Measurements from ENCODE around the gene LRP11.
"Not testable (repeated sequence)": the region's sequence is repeated elsewhere in the genome, so short reads cannot be mapped to it uniquely, and the experiment has no call there.

LRP11 gene

DNA sequence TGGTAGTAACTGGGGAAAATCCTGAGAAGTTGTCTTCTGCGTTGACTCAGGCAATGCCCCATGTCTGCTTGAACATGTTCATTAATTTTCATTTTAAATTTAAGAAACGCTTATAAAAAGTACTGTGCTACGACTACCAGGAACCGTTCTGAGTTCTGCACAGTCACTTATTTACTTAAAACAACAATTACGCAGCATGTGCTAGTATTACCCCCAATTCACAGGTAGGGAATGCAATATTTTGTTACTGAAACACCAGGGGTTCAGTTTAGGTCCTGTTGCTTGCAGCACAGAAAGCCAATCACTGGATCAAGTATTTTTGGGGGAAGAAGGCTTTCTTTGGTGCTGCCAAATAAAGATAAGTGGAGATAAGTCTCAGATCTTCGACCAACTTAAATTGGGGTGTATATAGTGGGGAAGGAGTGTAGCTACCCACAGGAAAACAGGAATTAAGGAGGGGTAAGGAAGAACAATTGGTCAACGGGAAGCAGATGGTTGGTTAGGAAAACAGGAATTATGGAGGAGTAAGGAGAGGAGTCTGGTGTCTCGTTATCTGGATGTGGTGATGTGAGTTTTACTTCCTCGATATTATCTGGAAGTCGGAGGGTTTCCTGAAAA, 5.2 kb upstream of the LRP11 start:
- DNase-seq (ENCODE audit: low spot score) = no peak

DNA sequence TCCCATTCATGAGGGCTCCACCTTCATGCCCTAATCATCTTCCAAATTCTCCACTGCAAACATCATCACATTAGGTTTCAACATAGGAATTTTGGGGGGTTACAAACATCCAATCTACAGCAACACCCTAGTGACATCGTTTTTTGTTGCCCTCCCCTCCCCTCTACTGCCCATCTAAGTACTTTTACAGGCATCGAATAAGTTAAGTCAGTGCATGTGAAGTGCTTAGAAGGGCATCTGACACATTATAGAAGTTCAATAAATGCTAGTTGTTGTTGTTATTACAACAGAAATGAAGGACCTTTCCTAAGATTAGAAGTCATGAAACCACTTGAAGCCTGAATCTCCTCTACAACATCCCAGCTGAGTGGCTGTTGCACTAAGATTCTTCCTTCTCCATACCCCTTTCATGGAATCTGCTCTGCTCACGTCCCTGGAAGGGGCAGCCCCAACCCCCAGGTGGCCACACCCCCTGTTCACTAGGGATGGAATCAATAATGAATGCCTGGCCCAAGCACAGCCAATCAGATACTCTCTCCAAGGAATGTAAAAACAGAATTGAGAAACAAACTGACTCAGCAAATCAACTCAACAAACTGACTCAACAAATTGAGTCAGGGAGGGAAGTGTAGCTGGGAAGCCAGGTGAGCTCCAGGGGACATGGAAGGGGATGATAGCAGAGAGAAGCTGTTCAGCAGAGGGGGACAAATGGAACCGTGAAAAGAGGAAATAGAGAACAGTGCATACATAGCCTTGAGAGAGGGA, 3.9 kb upstream of the LRP11 start:
- no peak for DNase-seq (ENCODE audit: low spot score)

DNA sequence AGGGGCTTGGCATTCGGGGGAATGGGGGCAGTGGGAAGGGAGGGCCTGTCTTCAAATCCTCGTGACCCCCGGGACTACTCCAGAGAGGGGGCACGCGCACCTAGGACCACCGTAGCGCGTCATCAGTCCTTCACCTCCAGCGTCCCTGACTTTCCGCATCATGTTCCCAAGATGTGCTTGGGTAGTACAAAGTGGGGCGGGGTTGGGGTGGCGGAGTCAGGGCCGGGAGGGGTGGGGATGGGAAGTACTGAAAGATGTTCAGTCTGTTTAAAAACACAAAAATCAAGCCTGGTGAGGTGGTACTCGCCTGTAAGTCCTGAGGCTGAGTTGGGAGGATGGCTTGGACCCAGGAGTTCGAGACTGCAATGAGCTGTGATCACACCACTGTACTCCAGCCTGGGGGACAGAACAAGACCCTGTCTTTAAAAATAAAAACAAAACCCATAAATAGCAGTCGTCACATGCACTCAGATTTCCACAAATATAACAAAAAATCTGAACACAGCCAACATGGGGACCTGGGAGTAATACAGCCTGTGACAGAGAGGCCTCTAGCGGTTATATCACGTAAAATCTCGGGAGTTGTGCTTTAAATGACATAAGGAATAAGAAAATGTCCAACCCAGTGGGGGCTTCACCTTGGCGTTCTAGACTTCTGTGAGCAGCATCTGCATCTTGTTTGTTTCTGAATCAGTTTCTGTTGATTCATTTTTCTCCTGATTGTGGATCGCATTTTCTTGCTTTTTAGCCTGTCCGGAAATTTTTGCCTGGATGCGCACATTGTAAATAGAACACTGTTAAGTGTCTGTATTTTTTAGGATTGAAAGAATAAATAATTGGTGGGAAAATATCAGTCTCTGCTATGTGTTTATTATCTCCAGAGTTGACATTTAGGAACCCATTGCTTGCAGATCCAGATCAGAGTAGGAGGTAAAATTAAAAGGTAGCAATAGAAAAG, 698 bp upstream of the LRP11 start:
- peak; percentile 87 for DNase-seq (ENCODE audit: low spot score)

DNA sequence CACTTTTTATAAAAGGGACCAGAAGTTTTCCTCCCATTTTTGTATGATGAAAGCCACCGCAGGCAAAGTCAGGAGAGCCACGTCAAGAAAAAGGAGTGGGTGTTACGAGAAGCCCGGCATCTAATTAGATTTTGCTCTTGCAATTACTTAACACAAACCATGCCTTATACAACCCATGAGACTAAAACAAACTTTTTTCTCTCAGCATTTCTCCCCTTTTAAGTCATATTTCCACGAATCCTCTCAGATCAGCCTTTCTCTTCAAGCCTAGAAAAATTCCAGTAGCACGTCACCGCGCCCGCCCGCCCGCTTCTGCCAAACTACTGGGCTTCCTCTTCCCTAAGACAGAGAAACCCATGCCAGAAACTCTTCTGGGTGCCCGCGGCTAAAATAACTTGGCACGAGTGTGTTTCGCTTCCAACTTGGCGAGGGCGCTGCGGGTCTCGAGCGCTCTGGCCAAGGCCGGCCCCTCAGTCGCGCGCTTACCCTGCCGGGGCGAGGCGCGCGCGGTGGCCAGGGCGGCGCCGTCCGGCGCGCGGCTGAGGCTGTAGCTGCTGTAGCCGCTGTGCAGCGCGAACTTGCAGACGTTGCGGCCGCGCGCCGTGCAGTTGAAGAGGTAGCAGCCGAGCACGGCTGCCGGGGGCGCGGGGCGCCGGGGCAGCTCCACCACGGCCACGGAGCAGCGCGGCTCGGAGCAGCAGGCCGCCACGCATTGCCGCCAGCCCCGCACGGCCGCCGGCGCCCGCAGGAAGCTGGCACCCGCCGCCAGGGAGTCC, 1.0 kb downstream of the LRP11 start:
- peak; percentile 57 for DNase-seq (ENCODE audit: low spot score)

DNA sequence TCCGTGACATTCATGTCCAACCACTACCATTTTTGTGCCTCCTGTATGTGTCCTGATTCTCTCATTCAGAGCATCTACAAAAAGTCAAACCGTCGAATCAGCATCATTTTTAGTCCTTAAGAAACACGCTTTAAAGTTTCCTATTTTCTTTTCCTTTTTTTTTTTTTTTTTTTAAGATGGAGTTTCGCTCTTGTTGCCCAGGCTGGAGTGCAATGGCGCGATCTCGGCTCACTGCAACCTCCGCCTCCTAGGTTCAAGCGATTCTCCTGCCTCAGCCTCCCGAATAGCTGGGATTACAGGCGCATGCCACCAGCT, 1.8 kb downstream of the LRP11 start:
- DNase-seq (ENCODE audit: low spot score) = not testable (repeated sequence)

DNA sequence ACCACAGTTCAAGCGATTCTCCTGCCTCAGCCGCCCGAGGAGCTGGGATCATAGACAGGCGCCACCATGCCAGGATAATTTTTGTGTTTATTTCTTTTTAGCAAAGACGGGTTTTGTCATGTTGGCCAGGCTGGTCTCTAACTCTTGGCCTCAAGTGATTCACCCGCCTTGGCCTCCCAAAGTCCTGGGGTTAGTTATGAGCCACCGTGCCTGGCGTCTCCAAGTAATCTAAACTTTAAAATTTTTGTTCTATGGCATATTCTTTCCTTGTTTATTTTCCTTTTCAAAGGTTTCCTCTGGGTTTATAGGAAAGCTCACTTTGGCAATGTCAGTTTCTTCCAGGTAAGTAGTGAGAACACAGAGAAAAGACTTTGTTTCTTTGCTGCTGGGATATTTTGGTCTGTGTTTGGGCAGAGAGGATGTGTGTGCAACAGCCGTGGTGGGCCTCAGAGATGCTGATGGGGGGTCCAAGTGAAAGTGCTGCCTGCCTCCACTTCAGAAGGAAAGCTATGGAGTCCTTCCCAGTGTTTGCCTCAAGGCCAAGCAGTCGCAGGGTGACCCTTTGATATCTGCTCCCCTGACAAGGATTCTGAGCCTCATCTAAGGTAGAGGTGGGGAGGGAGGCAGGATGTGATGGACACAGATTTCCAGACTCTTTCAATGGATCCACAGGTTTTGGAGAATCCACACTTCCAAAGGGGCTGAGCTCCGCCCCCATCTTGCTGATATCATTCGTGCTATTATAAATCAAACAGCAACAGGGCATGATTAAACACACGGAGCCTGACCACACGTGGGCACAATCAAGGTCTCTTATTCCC, 2.3 kb downstream of the LRP11 start:
- no peak for DNase-seq (ENCODE audit: low spot score)

DNA sequence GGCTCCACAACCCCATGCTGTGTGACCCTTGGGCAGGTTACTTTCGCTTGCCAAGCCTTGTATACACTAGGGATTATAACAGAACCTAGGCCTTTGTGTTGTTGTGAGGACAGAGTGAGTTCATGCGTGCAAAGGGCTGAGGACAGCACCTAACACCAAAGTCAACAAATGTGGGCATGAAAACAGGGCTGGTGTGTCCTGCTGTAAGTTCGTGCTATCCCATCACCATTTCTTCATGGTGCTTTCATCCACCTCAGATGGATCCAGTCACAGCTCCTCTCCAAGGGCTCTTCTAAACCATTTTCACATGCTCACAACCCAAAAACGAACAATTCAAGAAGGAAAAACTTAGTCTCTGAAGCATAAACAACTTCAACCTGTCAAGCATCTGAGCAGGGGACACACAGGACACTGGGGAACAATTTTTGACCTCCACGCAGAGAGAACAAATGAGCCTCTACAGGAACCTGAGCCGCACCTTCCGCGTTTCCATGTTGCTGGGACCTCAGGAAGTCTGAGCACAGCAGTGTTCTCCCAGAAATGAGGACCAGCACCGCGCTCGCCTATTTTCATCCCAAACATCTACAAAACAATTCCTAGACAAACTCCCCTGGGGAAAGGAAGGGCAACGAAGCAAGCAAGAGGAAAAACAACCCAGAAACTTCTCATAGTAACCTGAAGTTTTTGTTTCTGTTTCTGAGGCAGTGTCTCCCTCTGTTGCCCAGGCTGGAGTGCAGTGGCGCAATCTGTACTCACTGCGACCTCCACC, 3.1 kb downstream of the LRP11 start:
- DNase-seq (ENCODE audit: low spot score) = no peak

DNA sequence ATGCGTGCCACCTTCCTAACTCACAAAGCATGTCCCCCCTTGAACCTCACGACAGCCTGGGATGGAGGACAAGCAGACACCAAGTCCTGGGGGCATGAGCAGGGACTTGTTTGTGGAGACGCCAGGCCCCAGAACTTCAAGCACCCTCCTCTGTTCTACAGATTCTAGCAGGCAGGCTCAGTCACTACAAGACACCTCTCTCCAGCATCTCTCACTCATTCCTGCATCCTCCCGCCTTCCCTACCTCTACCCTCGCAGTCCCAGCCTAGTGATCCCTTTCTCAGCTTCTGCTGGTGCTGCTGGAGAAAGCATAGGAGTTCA, 3.7 kb downstream of the LRP11 start:
- no peak for DNase-seq (ENCODE audit: low spot score)

DNA sequence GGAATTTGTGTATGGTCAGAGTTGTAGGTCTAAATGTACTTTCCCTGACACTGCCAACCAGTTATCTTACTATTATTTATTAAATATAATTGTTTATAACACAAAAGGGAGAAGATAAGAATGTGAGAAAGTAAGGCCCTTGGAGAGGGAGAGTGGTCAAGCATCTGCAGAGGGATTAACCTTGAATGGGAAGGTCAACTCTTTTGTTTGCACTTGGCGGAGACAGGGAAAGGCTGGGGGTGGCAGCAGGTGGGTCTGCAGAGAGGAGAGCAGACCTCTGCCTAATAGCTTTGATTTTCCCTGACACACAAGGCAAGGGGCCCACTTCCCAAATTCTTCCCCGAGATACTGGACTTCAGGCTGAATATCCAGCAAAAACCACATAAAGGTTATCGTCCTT, 4.2 kb downstream of the LRP11 start:
- DNase-seq (ENCODE audit: low spot score) = no peak

DNA sequence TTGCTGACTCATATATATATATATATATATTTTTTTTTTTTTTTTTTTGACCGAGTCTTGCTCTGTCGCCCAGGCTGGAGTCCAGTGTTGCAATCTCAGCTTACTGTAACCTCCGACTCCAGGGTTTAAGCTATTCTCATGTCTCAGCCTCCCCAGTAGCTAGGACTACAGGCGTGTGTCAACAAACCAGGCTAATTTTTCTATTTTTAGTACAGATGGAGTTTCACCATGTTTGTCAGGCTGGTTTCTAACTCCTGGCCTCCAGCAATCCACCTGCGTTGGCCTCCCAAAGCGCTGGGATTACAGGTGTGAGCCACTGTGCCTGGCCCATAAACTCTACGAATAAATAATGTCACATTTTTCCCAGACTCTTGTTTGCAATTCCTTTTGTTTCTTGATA, 4.8 kb downstream of the LRP11 start:
- no peak for DNase-seq (ENCODE audit: low spot score)

DNA sequence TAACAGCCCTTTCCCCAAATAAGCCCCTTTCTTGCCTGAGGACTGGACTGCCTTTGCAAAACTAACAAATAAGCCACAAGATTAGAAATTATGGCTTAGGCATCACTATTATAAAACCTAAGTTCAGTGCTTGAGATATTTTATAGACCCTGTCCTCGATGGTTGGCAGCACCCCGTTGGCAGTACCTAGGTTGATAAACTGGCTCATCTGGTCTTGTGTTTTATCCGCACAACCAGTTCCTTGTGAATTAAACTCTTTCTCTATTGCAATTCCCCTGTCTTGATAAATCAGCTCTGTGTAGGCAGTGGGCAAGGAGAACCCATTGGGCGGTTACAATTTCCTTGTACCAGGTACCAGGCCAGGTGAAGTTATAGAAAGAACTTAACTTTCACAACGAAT, 6.6 kb downstream of the LRP11 start:
- DNase-seq (ENCODE audit: low spot score) = no peak

DNA sequence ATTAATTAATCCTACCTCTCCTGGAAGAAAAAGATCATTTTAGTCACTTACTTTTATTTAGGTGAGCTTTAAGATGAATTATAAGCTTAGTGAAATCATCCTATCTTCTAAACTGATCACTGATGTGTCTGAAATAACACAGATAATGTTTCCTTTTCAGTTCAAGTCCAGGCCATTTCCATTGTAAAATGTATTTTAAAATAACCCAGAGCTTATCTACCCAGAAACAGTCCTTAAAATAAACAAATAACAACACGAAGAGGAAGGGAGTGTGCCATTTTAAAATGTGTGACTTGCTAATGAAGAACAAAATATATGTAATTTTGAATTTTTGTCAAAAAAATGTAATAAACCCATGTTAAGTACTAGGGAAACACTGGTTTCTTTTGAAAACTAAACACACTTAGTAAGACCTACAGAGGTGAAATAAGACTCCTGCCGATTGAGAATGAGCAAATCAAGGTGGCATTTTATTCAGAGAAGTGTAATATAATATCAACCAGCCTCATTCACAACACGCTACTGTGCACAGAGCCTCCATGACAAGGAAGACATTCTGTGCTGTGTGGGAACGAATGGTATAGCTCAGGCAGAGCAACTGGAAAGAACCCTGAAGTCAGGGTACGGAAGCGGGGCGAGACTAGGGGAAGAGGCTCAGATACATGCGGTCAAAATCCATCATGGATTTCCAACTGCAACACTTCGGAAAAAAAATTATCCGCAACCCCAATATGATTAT, 7.7 kb downstream of the LRP11 start:
- DNase-seq (ENCODE audit: low spot score) = no peak

DNA sequence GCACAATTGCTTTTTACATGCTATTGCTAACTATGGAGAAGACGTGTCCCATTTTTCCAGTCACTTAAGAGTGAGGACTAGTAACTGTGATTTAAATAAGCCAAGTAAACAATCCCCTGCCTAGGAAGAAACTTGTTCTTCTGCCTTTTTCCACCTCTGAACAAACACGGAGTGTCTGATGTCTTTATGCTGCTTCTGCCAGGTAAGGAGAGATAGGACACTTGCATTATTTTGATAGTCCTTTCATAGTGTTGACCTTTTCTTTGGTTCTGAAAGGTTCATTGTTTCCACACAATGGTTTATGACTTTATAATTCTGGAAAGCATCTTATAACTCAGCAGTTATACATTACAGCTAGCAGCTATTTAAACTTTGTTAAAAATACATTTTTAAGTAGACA, 8.4 kb downstream of the LRP11 start:
- DNase-seq (ENCODE audit: low spot score) = no peak

DNA sequence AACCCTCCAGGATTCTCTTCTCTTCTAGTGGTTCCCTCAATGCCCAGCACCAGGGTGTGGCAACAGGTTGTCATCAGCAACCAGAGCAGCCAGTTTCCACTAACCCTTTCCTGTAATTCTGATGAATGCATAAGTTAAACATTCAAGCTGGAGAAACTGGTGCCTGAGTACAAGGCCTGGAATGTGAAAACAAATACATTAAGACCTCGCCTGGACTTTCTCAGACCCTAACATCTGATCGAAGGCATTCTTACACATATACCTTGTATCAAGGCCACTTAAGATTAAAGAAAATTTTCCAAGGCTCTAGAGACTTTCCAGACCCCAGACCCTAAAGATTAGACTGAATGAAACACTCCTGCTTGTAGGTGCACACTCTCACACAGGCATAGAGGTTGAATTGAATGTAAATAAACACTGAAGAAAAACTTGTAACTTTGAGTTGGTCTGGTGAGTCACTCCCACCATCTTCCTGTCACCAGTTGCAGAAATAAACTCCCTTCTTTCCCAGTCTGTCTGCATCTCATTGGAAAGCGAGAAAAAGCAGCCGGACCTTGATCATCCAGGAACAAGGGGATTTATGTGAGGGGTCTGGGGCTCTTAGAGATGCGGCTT, 9.0 kb downstream of the LRP11 start:
- no peak for DNase-seq (ENCODE audit: low spot score)

DNA sequence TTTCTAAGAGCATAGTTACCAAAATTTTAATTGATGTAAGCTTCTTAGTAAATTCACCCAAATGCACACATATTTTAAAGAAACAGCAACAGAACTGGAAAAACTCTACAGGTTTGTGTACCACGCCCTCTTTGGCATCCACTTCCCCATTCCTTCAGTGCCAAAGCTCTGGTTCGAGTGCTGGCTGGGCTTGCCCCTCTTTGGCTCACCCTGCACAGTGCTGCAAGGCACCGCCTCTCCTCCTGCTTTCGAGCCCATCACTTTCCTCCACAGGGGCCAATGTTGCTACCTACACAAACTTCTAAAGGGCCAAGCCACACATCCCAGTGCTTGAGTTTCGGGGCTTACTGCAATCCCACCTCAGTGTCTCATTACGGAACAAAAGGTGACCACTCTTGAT, 9.6 kb downstream of the LRP11 start:
- no peak for DNase-seq (ENCODE audit: low spot score)

DNA sequence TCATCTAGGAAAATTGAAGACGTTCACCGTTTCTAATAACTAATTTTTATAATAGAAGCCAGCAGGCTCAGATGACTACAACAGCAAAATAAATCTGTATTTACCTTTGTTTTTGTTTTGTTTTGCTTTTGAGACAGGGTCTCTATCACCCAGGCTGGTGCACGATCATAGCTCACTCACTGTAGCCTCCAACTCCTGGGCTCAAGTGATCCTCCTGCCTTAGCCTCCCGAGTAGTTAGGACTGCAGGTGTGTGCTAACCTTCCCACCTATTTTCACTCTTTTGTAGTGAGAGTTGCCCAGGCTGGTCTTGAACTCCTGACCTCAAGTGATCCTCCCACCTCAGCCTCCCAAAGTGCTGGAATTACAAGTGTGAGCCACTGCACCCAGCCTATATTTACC, 10.1 kb downstream of the LRP11 start:
- DNase-seq (ENCODE audit: low spot score) = not testable (repeated sequence)

DNA sequence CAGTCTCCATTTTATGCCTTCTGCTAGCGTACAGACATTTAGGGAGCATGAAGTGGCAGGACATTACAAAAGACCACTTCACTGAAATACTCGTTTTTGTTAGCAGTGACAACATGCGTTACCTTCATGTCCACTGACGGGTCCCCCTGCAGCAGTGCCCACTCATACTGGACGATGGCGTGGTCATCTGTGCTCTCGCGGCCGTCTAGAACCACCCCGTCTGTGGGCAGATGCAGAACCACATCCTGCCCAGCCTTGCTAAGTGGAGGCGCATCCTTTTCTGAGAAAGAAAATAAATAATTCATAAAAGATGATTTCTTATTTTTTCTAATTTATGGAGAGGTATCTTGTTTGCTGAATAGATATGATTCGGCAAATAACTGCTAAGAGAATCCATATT, 11.3 kb downstream of the LRP11 start:
- no peak for DNase-seq (ENCODE audit: low spot score)

DNA sequence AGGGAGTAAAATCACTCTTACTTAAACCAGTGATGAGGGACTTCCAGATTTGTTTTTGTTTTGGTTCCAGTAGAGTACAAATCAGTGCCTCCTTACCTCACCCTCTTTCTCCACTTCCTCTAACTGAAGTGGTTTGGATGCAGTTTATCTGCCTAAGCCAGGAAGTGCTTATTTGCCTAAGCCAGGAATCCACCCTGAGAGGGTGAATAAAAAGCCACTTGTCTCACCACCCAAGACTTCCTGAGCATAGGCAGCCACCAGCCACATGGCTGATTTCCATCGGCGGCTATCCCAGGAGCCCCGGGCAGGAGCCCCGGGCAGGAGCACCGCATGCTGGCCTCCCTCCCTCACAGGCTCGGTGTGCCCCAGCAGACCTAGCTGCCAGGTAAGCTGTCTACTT, 12.0 kb downstream of the LRP11 start:
- peak; percentile 53 for DNase-seq (ENCODE audit: low spot score)

DNA sequence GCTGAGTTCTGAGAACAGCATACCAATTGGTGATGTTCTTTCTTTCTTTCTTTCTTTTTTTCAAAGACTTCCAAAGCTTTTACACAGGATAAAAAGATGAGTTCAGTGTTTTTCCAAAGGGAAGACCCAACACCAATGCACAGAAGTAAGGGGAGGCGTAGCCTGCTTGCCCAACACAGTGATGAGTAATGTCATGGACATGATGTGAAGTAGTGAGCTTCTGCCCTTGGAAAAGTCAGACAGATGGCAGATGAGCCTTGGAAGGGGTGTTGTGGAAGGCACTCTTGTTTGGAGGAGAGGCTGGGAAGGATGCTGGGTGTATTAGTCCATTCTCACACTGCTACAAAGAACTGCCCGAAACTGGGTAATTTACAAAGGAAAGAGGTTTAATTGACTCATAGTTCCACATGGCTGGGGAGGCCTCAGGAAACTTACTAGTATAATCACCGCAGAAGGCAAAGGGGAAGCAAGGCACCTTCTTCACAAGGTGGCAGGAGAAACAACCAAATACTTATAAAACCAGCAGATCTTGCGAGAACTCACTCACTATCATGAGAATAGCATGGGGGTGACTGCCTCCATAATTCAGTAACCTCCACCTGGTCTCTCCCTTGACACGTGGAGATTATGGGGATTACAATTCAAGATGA, 12.6 kb downstream of the LRP11 start:
- no peak for DNase-seq (ENCODE audit: low spot score)

Data from NAMALWA (cell line).